H1 (cell line): Measurements from ENCODE around the gene SYVN1. TPM values are rescaled to one million over a fixed set of nuclear protein-coding genes. Genes with fewer than 3 reads are reported as not detected.

Experiments used
- BRCA1 ChIP-seq: IDR thresholded peaks from 2 replicates; pipeline ENCODE4 v1.6.1; 2012; ENCODE audit warnings: low read depth, low read length, improper control_type of control experiment
- FOSL1 ChIP-seq: IDR thresholded peaks from 2 replicates; pipeline ENCODE4 v1.6.1; 2011; ENCODE audit warnings: mild to moderate bottlenecking, low read depth, low read length, moderate library complexity; ENCODE audit not compliant: insufficient read depth
- GABPA ChIP-seq: IDR thresholded peaks from 2 replicates; pipeline ENCODE4 v1.6.1; 2011; ENCODE audit warnings: mild to moderate bottlenecking, low read length, moderate library complexity, borderline replicate concordance; ENCODE audit not compliant: insufficient read depth
- HDAC2 ChIP-seq, 2 experiments: fragments of 300-600 bp in 1 of 2; sonication (generic) in 1 of 2; IDR thresholded peaks; 2 replicates each; pipeline ENCODE4 v1.6.1; 2011 to 2012; ENCODE audit warnings: low read depth in 2 of 2, low read length in 2 of 2, mild to moderate bottlenecking in 2 of 2, moderate library complexity in 2 of 2, borderline replicate concordance in 1 of 2, inconsistent platforms in 1 of 2
- KDM4A ChIP-seq: IDR thresholded peaks from one replicate; pipeline ENCODE4 v1.7.1; 2012; ENCODE audit warnings: low read depth, mild to moderate bottlenecking, moderate library complexity, low read length, inconsistent platforms; ENCODE audit not compliant: severe bottlenecking
- RAD21 ChIP-seq, 2 experiments: IDR thresholded peaks in 1 of 2; conservative IDR thresholded peaks in 1 of 2; 2 replicates each; pipeline ENCODE4 v1.6.1; 2011; ENCODE audit warnings: low read depth in 2 of 2, low read length in 2 of 2, improper control_type of control experiment in 1 of 2, inconsistent platforms in 1 of 2, mild to moderate bottlenecking in 1 of 2, moderate library complexity in 1 of 2
- RFX5 ChIP-seq: IDR thresholded peaks from 2 replicates; pipeline ENCODE4 v1.6.1; 2011; ENCODE audit warnings: low read depth, low read length, improper control_type of control experiment, borderline replicate concordance
- RXRA ChIP-seq: IDR thresholded peaks from 2 replicates; pipeline ENCODE4 v1.6.1; 2011; ENCODE audit warnings: low read depth, mild to moderate bottlenecking, low read length, moderate library complexity; ENCODE audit not compliant: insufficient read depth
- SAP30 ChIP-seq: fragments of 300-600 bp; sonication (generic); IDR thresholded peaks from 2 replicates; pipeline ENCODE4 v1.7.1; 2012; ENCODE audit warnings: low read length, moderate library complexity, mild to moderate bottlenecking, inconsistent platforms; ENCODE audit not compliant: insufficient read depth, insufficient replicate concordance
- SIRT6 ChIP-seq: IDR thresholded peaks from one replicate; pipeline ENCODE4 v1.7.1; 2012; ENCODE audit warnings: low read length, inconsistent platforms
- SP1 ChIP-seq: IDR thresholded peaks from 2 replicates; pipeline ENCODE4 v1.6.1; 2011; ENCODE audit warnings: low read depth, low read length
- SP2 ChIP-seq: IDR thresholded peaks from 2 replicates; pipeline ENCODE4 v1.6.1; 2012; ENCODE audit warnings: mild to moderate bottlenecking, low read length, inconsistent platforms
- TAF1 ChIP-seq: IDR thresholded peaks from 2 replicates; pipeline ENCODE4 v1.6.1; 2011; ENCODE audit warnings: mild to moderate bottlenecking, low read depth, low read length
- TEAD4 ChIP-seq: IDR thresholded peaks from 2 replicates; pipeline ENCODE4 v1.6.1; 2012; ENCODE audit warnings: low read depth, low read length, inconsistent platforms, mixed read lengths
- polyA plus RNA-seq, 7 experiments: library from polyadenylated mRNA; depleted of rRNA in 3 of 7; stranded (reverse) in 5 of 7; unstranded in 2 of 7; fragments of >200 nt in 5 of 7; fragments of 200-250 nt in 2 of 7; gene quantifications; 1 replicate in 5 of 7; 2 replicates in 1 of 7; 4 replicates in 1 of 7; pipeline versions ENCODE4 v1.2.1 to v1.2.3, GENCODE V29; 2011 to 2013; ENCODE audit warnings: missing spikeins in 2 of 7, mixed read lengths in 2 of 7
- total RNA-seq: library from RNA; stranded (reverse); fragmentation: NEBNext Ultra II Directional; extraction: Animal tissue kit (Norgen Biotek cat#: 25700); gene quantifications from 2 replicates; pipeline ENCODE4 v1.2.1, GENCODE V29; 2021
- TF ChIP-seq, protein P1 (sequence below): IDR thresholded peaks from 2 replicates; pipeline ENCODE4 v1.6.1; 2012; ENCODE audit warnings: inconsistent platforms
- TF ChIP-seq, protein P2 (sequence below), 3 experiments: IDR thresholded peaks; 1 replicate in 2 of 3; 2 replicates in 1 of 3; pipeline versions ENCODE4 v1.5.1 to v1.6.1; 2011; ENCODE audit warnings: low read length in 3 of 3, mild to moderate bottlenecking in 3 of 3, inconsistent platforms in 2 of 3, low read depth in 1 of 3, moderate library complexity in 1 of 3; ENCODE audit not compliant: insufficient read depth in 1 of 3; ENCODE audit errors: control extremely low read depth in 1 of 3

Gene SYVN1
- total and polyA plus RNA-seq, 2 of the 8 experiments (the other 6 are each of a cell fraction or from before 2014, with no cell fraction given): 27.8 to 29.4 TPM

DNA sequence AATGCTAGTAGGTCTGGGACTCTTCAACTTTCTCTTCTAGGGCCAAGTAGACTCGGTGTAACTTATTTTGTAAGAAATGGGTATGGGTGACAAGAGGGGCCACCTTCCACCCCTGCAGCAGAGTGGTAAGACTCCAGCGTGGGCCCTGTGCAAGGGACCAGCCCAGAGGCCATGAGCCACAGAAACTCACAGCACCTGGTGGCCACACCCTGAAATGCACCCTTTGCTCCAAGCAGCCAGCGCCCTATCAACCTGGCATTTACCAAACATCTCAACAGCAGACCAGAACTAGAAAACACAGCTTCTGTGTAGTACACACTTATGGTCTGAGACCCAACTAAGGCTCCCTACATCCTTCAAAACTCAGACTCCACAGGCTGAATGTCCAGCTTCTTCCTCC, 56.2 kb downstream of the SYVN1 start (continued):
- no peak for TF ChIP-seq KDM4A
- no peak for TF ChIP-seq RXRA
- no peak for TF ChIP-seq SIRT6
- no peak for TF ChIP-seq TAF1
- peak; percentile 60 to 68 for TF ChIP-seq RAD21 (IDR thresholded peaks at IDR 0.05 in 1 of 2, conservative IDR thresholded peaks at IDR 0.05 in 1 of 2; ENCODE audit: low read depth in 2 of 2, low read length in 2 of 2)
- TF ChIP-seq, protein P1, sequence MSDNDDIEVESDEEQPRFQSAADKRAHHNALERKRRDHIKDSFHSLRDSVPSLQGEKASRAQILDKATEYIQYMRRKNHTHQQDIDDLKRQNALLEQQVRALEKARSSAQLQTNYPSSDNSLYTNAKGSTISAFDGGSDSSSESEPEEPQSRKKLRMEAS: no peak; the same call in 1 of the 2 replicates
- TF ChIP-seq TEAD4: no peak
- TF ChIP-seq HDAC2 (IDR thresholded peaks at IDR 0.05; ENCODE audit: borderline replicate concordance in 1 of 2, low read depth in 2 of 2, low read length in 2 of 2): no peak
- no peak for TF ChIP-seq SAP30
- TF ChIP-seq BRCA1: no peak
- no peak for TF ChIP-seq SP2
- TF ChIP-seq SP1: no peak
- no peak for TF ChIP-seq RFX5
- TF ChIP-seq, protein P2, sequence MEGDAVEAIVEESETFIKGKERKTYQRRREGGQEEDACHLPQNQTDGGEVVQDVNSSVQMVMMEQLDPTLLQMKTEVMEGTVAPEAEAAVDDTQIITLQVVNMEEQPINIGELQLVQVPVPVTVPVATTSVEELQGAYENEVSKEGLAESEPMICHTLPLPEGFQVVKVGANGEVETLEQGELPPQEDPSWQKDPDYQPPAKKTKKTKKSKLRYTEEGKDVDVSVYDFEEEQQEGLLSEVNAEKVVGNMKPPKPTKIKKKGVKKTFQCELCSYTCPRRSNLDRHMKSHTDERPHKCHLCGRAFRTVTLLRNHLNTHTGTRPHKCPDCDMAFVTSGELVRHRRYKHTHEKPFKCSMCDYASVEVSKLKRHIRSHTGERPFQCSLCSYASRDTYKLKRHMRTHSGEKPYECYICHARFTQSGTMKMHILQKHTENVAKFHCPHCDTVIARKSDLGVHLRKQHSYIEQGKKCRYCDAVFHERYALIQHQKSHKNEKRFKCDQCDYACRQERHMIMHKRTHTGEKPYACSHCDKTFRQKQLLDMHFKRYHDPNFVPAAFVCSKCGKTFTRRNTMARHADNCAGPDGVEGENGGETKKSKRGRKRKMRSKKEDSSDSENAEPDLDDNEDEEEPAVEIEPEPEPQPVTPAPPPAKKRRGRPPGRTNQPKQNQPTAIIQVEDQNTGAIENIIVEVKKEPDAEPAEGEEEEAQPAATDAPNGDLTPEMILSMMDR (IDR thresholded peaks at IDR 0.05; ENCODE audit: control extremely low read depth in 1 of 3, insufficient read depth in 1 of 3, low read depth in 1 of 3, low read length in 3 of 3): peak; percentile 79 to 92 (median 88)
- no peak for TF ChIP-seq FOSL1
- TF ChIP-seq GABPA: peak; percentile 72; the same call in 1 of the 2 replicates
